GM18498 (cell line): ENCODE results near the gene PPP1R1A.

Source experiments
- ATAC-seq: cut with Tn5 transposase; IDR thresholded peaks from one replicate; pipeline ENCODE4 v1.9.1; 2021; ENCODE audit warnings: mild to moderate bottlenecking, moderate library complexity; ENCODE audit not compliant: unreplicated experiment

Gene PPP1R1A

GRCh38 chr12:54603872-54604271 lies 15.4 kb upstream of the PPP1R1A start:
- no peak for ATAC-seq

GRCh38 chr12:54603173-54603814 lies 14.8 kb upstream of the PPP1R1A start:
- ATAC-seq: peak; percentile 87

GRCh38 chr12:54602661-54603060 lies 14.2 kb upstream of the PPP1R1A start:
- no peak for ATAC-seq

- ATAC-seq: no peak
Measured at GRCh38 chr12:54601841-54602240, 13.4 kb upstream of the PPP1R1A start.

GRCh38 chr12:54598970-54599369 lies 10.5 kb upstream of the PPP1R1A start:
- no peak for ATAC-seq

- ATAC-seq: no peak
Measured at GRCh38 chr12:54596526-54596946, 8.1 kb upstream of the PPP1R1A start.

- no peak for ATAC-seq
Measured at GRCh38 chr12:54595471-54595870, 7.0 kb upstream of the PPP1R1A start.

- no peak for ATAC-seq
Measured at GRCh38 chr12:54593725-54594124, 5.3 kb upstream of the PPP1R1A start.

- ATAC-seq: no peak
Measured at GRCh38 chr12:54593135-54593534, 4.7 kb upstream of the PPP1R1A start.

GRCh38 chr12:54592316-54592715 lies 3.9 kb upstream of the PPP1R1A start:
- no peak for ATAC-seq

- no peak for ATAC-seq
Measured at GRCh38 chr12:54590978-54591591, 2.6 kb upstream of the PPP1R1A start.

GRCh38 chr12:54589964-54590363 lies 1.5 kb upstream of the PPP1R1A start:
- no peak for ATAC-seq

GRCh38 chr12:54588890-54589267 lies 420 bp upstream of the PPP1R1A start:
- no peak for ATAC-seq

- no peak for ATAC-seq
Measured at GRCh38 chr12:54587315-54587873, 1.1 kb downstream of the PPP1R1A start.

GRCh38 chr12:54586620-54587019 lies 1.8 kb downstream of the PPP1R1A start:
- ATAC-seq: no peak

- ATAC-seq: no peak
Measured at GRCh38 chr12:54585243-54585642, 3.2 kb downstream of the PPP1R1A start.

- no peak for ATAC-seq
Measured at GRCh38 chr12:54584128-54584527, 4.3 kb downstream of the PPP1R1A start.

GRCh38 chr12:54583726-54584125 lies 4.7 kb downstream of the PPP1R1A start:
- ATAC-seq: no peak

GRCh38 chr12:54581412-54581811 lies 7.0 kb downstream of the PPP1R1A start:
- no peak for ATAC-seq

- ATAC-seq: peak; percentile 93
Measured at GRCh38 chr12:54579696-54580333, 8.6 kb downstream of the PPP1R1A start.

- peak; percentile 18 for ATAC-seq
Measured at GRCh38 chr12:54579258-54579657, 9.2 kb downstream of the PPP1R1A start.

- ATAC-seq: no peak
Measured at GRCh38 chr12:54578778-54579177, 9.7 kb downstream of the PPP1R1A start.
